Ovary (tissue), 9 donors: ENCODE measurements around the gene SMARCD2. TPM values are rescaled to one million over a fixed set of nuclear protein-coding genes. Genes with fewer than 3 reads are reported as not detected.

ENCODE experiments used
- DNase-seq, 5 donors: peaks; one replicate each; pipeline ENCODE4 v3.0.0-alpha.2; 2019 to 2020
- H3K27ac ChIP-seq, 2 donors: fragments of 200-600 bp; one replicate each; pipeline versions ENCODE4 v1.5.1 to v1.8.0; 2019 to 2022
- H3K27me3 ChIP-seq: fragments of 200-600 bp; one replicate; pipeline ENCODE4 v1.8.0; 2022
- H3K36me3 ChIP-seq: fragments of 200-600 bp; sonication (generic); one replicate; pipeline ENCODE4 v1.5.1; 2019
- H3K4me1 ChIP-seq: one replicate; pipeline ENCODE4 v1.8.1; 2013; ENCODE audit warnings: mild to moderate bottlenecking, moderate library complexity; ENCODE audit not compliant: insufficient read depth
- H3K4me3 ChIP-seq: fragments of 200-600 bp; sonication (generic); one replicate; pipeline ENCODE4 v1.5.1; 2017
- H3K9me3 ChIP-seq, 2 donors: fragments of 200-600 bp in 1 of 2; sonication (generic) in 1 of 2; one replicate each; pipeline versions ENCODE4 v1.5.1 to v1.8.1; 2013 to 2019; ENCODE audit warnings: mild to moderate bottlenecking in 1 of 2, moderate library complexity in 1 of 2
- CTCF ChIP-seq, 3 donors: fragments of 450-650 bp in 2 of 3; fragments of 200-600 bp in 1 of 3; IDR thresholded peaks; one replicate each; pipeline versions ENCODE4 v1.5.1 to v1.8.0; 2016 to 2022; ENCODE audit warnings: antibody characterized with exemption in 3 of 3, mild to moderate bottlenecking in 1 of 3
- EP300 ChIP-seq: sonication (generic); formaldehyde crosslinking; IDR thresholded peaks from one replicate; pipeline ENCODE4 v1.6.1; 2017; ENCODE audit warnings: antibody characterized with exemption
- POLR2A ChIP-seq: fragments of 450-650 bp; IDR thresholded peaks from one replicate; pipeline ENCODE4 v1.6.1; 2017; ENCODE audit warnings: antibody characterized with exemption, mild to moderate bottlenecking, moderate library complexity
- WGBS, 3 donors: extraction: QIAGEN DNeasy Blood & Tissue Kit in 1 of 3; methylation state at CpG; one replicate each; pipeline versions ENCODE4 v1.1.5 to v1.1.7; 2013 to 2017; 5-methylcytosine and 5-hydroxymethylcytosine counted together
- intact Hi-C, 4 donors: fragments of 100-400 bp; cut with DNase I; formaldehyde crosslinking; loops; one replicate each; pipeline versions ENCODE4 v1.11.0 to v1.15.1; 2022 to 2023
- polyA plus RNA-seq, 2 donors: library from polyadenylated mRNA; stranded (reverse); fragments of 200-250 nt in 1 of 2; fragments of 350-450 nt in 1 of 2; fragmentation: Illumina TruSeq in 1 of 2; extraction: RNeasy Lipid Tissue Mini Kit (QIAGEN cat#74804) in 1 of 2; gene quantifications; one replicate each; pipeline ENCODE4 v1.2.3, GENCODE V29; 2013 to 2014
- small RNA-seq: library from RNA; depleted of rRNA; stranded (forward); fragments of <200 nt; gene quantifications from one replicate; pipeline ENCODE3, GENCODE V24; 2016
- total RNA-seq, 7 donors: library from RNA; depleted of rRNA in 2 of 7; stranded (reverse); fragments of >200 nt in 2 of 7; fragmentation: NEBNext Ultra II Directional in 3 of 7; extraction: Animal tissue kit (Norgen Biotek cat#: 25700) in 3 of 7; gene quantifications; one replicate each; pipeline versions ENCODE4 v1.1.0 to v1.2.4, GENCODE V29; 2016 to 2023
- donor health status: DM: no; HTN: no; CAD: no; lungs with moderate emphysema.
- donor health status: DM: no; HTN: no; CAD: no.
- donor health status: Bipolar disorder and iron deficiency.
- donor health status: DM: yes; HTN: yes; CAD: no.
- donor health status: DM: no; HTN: no; CAD: no.
- donor health status: DM: yes; HTN: yes; CAD: no.

The SMARCD2 gene
- total and polyA plus RNA-seq, 9 donors = 46.2 to 117 (median 69.8) TPM

GRCh38 chr17:63786971-63787711 is 55.3 kb downstream of the SMARCD2 start:
- intact Hi-C loops = no loop called here
- Histone ChIP-seq H3K9me3 (no peaks in the 10 kb centered on the region), H3K27me3 (no peaks in the 10 kb centered on the region)

GRCh38 chr17:63786117-63786516 is 56.4 kb downstream of the SMARCD2 start:
- 91 to 94% (median 93%) methylated on average over 1 of the region's 1 CpG for WGBS, 3 donors
- Histone ChIP-seq H3K27ac (no peak overlapping the region), H3K27me3 (no peaks in the 10 kb centered on the region), H3K9me3 (no peaks in the 10 kb centered on the region), H3K36me3 (no peaks in the 10 kb centered on the region), H3K4me3 (no peak overlapping the region), H3K4me1 (peaks cover 1% of the 10 kb centered on the region)
- TF ChIP-seq POLR2A (no peak), CTCF (IDR thresholded peaks at IDR 0.05) (no peak), EP300 (no peak)
- DNase-seq = no peak
- intact Hi-C loops = no loop called here

More at GRCh38 chr17:63786971-63787711, 55.3 kb downstream of the SMARCD2 start:
- Histone ChIP-seq H3K4me1 (peaks cover 1% of the 10 kb centered on the region), H3K36me3 (no peaks in the 10 kb centered on the region), H3K4me3 (no peak overlapping the region), H3K27ac (no peak overlapping the region)
- TF ChIP-seq CTCF (IDR thresholded peaks at IDR 0.05) (no peak), POLR2A (no peak), EP300 (no peak)
- no peak for DNase-seq
- 95 to 97% (median 96%) methylated on average over 13 of the region's 13 CpGs for WGBS, 3 donors

- peaks cover 1% of the 10 kb centered on the region for H3K4me1 ChIP-seq
- no peaks in the 10 kb centered on the region for H3K9me3 ChIP-seq
- 21 to 43% (median 36%) methylated on average over 1 of the region's 1 CpG for WGBS, 3 donors
- H3K4me3 ChIP-seq = no peak overlapping the region
- no peak for TF ChIP-seq CTCF (IDR thresholded peaks at IDR 0.05)
- no peak for TF ChIP-seq EP300
- no peak for TF ChIP-seq POLR2A
- H3K27me3 ChIP-seq = no peaks in the 10 kb centered on the region
- DNase-seq = no peak
- intact Hi-C loops = no loop called here
- H3K36me3 ChIP-seq = no peaks in the 10 kb centered on the region
- H3K27ac ChIP-seq = no peak overlapping the region
Observed at GRCh38 chr17:63785556-63785955, 56.9 kb downstream of the SMARCD2 start.

GRCh38 chr17:63783522-63783921 is 59.0 kb downstream of the SMARCD2 start:
- 65 to 94% (median 79%) methylated on average over 6 of the region's 6 CpGs for WGBS, 3 donors
- TF ChIP-seq EP300 = no peak
- Histone ChIP-seq H3K27ac (no peak overlapping the region), H3K36me3 (no peaks in the 10 kb centered on the region), H3K4me1 (peaks cover 1% of the 10 kb centered on the region), H3K4me3 (no peak overlapping the region), H3K27me3 (no peaks in the 10 kb centered on the region), H3K9me3 (no peaks in the 10 kb centered on the region)
- no peak for DNase-seq
- intact Hi-C loops = no loop called here

Small RNAs within 50 kb of the gene (small RNA-seq; reads per million reads assigned to genes)
- gene AC040958.1 = not detected

Other genes with a start within 250 kb of the SMARCD2 start
- 10 to 100 TPM in 6 of 7 donors, 1 to 10 TPM in 1; 7.4 to 17.7 (median 12.5) TPM for gene TACO1, start 241.8 kb downstream of the SMARCD2 start, total RNA-seq
- 10 to 100 TPM; 13.2 to 24.9 TPM for gene TACO1, start 241.8 kb downstream of the SMARCD2 start, polyA plus RNA-seq
- 10 to 100 TPM; 32.2 to 41.0 (median 36.3) TPM for gene MAP3K3, start 220.3 kb downstream of the SMARCD2 start, total RNA-seq
- gene MAP3K3, start 220.3 kb downstream of the SMARCD2 start, polyA plus RNA-seq = 10 to 100 TPM; 34.0 to 36.4 TPM
- 10 to 100 TPM in 4 of 7 donors, 1 to 10 TPM in 3; 2.6 to 13.2 (median 10.2) TPM for gene LIMD2, start 142.6 kb downstream of the SMARCD2 start, total RNA-seq
- gene LIMD2, start 142.6 kb downstream of the SMARCD2 start, polyA plus RNA-seq = 1 to 10 TPM; 1.5 to 9.0 TPM
- gene STRADA, start 100.9 kb downstream of the SMARCD2 start, total RNA-seq = 10 to 100 TPM; 26.8 to 40.2 (median 34.4) TPM
- gene STRADA, start 100.9 kb downstream of the SMARCD2 start, polyA plus RNA-seq = 10 to 100 TPM; 21.8 to 46.2 TPM
- 10 to 100 TPM; 31.1 to 72.0 (median 63.2) TPM for gene CCDC47, start 69.1 kb downstream of the SMARCD2 start, total RNA-seq
- gene CCDC47, start 69.1 kb downstream of the SMARCD2 start, polyA plus RNA-seq = 10 to 100 TPM; 32.6 to 83.6 TPM
- gene DDX42, start 68.5 kb downstream of the SMARCD2 start, total RNA-seq = 100 to 1,000 TPM in 4 of 7 donors, 10 to 100 TPM in 3; 72.5 to 137 (median 104) TPM
- gene DDX42, start 68.5 kb downstream of the SMARCD2 start, polyA plus RNA-seq = 100 to 1,000 TPM in 1 of 2 donors, 10 to 100 TPM in 1; 74.4 to 138 TPM
- gene PSMC5, start 15.3 kb downstream of the SMARCD2 start, total RNA-seq = 100 to 1,000 TPM in 2 of 7 donors, 10 to 100 TPM in 5; 36.4 to 111 (median 83.8) TPM
- 100 to 1,000 TPM in 1 of 2 donors, 10 to 100 TPM in 1; 96.2 to 155 TPM for gene PSMC5, start 15.3 kb downstream of the SMARCD2 start, polyA plus RNA-seq
- gene FTSJ3, start 15.0 kb downstream of the SMARCD2 start, total RNA-seq = 10 to 100 TPM; 26.1 to 46.5 (median 34.7) TPM
- 10 to 100 TPM; 21.3 to 47.0 TPM for gene FTSJ3, start 15.0 kb downstream of the SMARCD2 start, polyA plus RNA-seq
- gene CSH2, start 31.0 kb upstream of the SMARCD2 start, total RNA-seq = not detected
- not detected for gene CSH2, start 31.0 kb upstream of the SMARCD2 start, polyA plus RNA-seq
- gene GH2, start 39.3 kb upstream of the SMARCD2 start, total RNA-seq = not detected
- not detected for gene GH2, start 39.3 kb upstream of the SMARCD2 start, polyA plus RNA-seq
- gene CSH1, start 53.9 kb upstream of the SMARCD2 start, total RNA-seq = not detected
- gene CSH1, start 53.9 kb upstream of the SMARCD2 start, polyA plus RNA-seq = not detected
- gene CSHL1, start 68.6 kb upstream of the SMARCD2 start, total RNA-seq = not detected
- not detected for gene CSHL1, start 68.6 kb upstream of the SMARCD2 start, polyA plus RNA-seq
- not detected for gene GH1, start 76.2 kb upstream of the SMARCD2 start, total RNA-seq
- gene GH1, start 76.2 kb upstream of the SMARCD2 start, polyA plus RNA-seq = not detected
- 1 to 10 TPM in 3 of 7 donors, under 1 TPM in 4; 0.48 to 2.0 (median 0.92) TPM for gene CD79B, start 89.6 kb upstream of the SMARCD2 start, total RNA-seq
- 1 to 10 TPM in 1 of 2 donors, under 1 TPM in 1; 0.77 to 2.0 TPM for gene CD79B, start 89.6 kb upstream of the SMARCD2 start, polyA plus RNA-seq
- gene SCN4A, start 130.2 kb upstream of the SMARCD2 start, total RNA-seq = 1 to 10 TPM in 1 of 7 donors, under 1 TPM in 5, not detected in 1; 0.27 to 2.5 (median 0.60) TPM
- under 1 TPM; 0.67 to 0.75 TPM for gene SCN4A, start 130.2 kb upstream of the SMARCD2 start, polyA plus RNA-seq
- gene PRR29, start 155.7 kb upstream of the SMARCD2 start, total RNA-seq = 10 to 100 TPM in 1 of 7 donors, 1 to 10 TPM in 4, under 1 TPM in 1, not detected in 1; 0.20 to 58.5 (median 2.1) TPM
- gene PRR29, start 155.7 kb upstream of the SMARCD2 start, polyA plus RNA-seq = under 1 TPM; 0.05 to 0.45 TPM
- gene ICAM2, start 177.9 kb upstream of the SMARCD2 start, total RNA-seq = 10 to 100 TPM in 5 of 7 donors, 1 to 10 TPM in 2; 6.8 to 29.0 (median 17.4) TPM
- 10 to 100 TPM; 25.1 to 34.2 TPM for gene ICAM2, start 177.9 kb upstream of the SMARCD2 start, polyA plus RNA-seq